Measurements from ENCODE around the gene BPIFB6.

Gene BPIFB6

DNA sequence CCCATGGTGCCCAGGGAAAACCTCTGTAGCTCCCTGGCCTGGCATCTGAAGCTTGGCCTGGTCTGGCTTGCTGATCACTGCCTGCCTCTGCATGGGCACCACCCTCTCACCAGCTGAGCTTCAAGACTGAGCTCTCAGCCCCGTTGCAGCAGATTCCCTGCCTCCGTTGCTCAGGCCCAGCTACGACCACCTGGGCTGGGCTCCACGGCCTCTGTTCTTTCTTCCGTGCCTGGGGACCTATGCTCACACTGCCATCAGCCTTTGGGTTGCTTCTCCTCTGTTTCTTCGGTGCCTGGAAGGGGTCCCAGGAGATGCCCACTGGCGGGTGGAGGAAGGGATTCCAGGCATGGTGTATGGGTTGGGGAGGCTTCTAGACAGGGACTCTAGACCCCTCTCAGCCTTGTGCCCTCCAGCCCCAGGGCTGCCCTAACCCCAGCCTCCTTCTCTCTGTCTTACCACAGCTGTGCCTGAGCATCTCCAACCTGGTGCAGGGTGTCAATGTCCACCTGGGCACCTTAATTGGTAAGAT, 14.8 kb upstream of the BPIFB6 start:
- no peak for DNase-seq
- Mint-ChIP-seq H3K27me3 (peaks cover 9% of the 10 kb centered on the region), H3K4me1 (peaks cover 3% of the 10 kb centered on the region), H3K4me3 (no peak overlapping the region), H3K27ac (peak overlapping the region; percentile 35), H3K36me3 (no peaks in the 10 kb centered on the region), H3K9me3 (no peaks in the 10 kb centered on the region)
- CTCF ChIA-PET: interaction anchor here (0.8 kb wide), 1 partner anchor 276 kb away, joined by 3 read pairs; no protein-coding TSS in a partner anchor

DNA sequence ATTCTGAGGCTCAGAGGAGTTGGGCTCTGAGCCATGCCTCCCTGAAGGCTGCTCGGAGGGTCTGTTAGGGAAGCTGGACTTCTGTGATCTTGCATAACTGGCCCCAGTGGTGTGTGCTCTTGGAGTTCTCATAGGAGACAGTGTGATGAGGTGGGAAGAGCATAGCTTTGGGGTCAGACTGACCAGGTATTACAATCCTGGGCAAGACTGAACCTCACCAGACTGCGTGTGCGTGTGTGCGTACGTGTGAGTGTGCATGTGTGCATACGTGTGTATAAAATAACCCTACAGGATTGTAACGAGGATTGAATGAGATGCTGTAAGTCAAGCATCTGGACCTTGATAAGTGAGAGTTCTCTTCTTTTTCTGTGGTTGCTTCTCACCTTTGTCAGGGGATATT, 13.9 kb upstream of the BPIFB6 start:
- DNase-seq: no peak
- no peak overlapping the region for H3K4me3 Mint-ChIP-seq
- peaks cover 9% of the 10 kb centered on the region for H3K27me3 Mint-ChIP-seq
- no peaks in the 10 kb centered on the region for H3K36me3 Mint-ChIP-seq
- CTCF ChIA-PET: interaction anchor here (0.8 kb wide), 1 partner anchor 275 kb away, joined by 3 read pairs; no protein-coding TSS in a partner anchor
- H3K4me1 Mint-ChIP-seq: peaks cover 3% of the 10 kb centered on the region
- no peak overlapping the region for H3K27ac Mint-ChIP-seq
- no peaks in the 10 kb centered on the region for H3K9me3 Mint-ChIP-seq

DNA sequence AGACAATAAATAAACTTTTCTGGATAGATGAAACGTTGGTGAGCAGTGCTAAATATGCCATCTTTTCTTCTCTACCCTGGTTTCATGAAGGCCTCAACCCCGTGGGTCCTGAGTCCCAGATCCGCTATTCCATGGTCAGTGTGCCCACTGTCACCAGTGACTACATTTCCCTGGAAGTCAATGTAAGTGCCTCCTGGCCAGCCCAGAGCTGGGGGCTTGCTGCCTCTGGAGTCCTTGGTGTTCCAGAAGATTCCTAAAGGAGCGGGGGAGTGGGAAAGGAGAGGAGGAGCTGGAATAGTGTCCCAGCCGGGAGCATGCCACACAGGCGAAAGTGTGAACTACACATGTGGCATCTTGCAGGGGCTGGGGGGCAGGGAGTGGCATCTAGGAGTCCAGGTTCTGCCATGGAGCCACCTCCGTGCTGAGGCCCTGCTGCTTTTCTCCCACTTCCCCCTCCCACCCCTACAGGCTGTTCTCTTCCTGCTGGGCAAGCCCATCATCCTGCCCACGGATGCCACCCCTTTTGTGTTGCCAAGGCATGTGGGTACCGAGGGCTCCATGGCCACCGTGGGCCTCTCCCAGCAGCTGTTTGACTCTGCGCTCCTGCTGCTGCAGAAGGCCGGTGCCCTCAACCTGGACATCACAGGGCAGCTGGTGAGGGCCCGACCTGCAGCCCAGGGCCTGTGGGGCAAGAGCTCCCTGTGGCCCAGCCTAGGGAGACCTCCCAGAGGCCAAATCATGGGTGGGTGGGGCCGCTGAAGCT, 13.1 kb upstream of the BPIFB6 start:
- H3K4me3 Mint-ChIP-seq: no peak overlapping the region
- CTCF ChIA-PET: no interaction called here

DNA sequence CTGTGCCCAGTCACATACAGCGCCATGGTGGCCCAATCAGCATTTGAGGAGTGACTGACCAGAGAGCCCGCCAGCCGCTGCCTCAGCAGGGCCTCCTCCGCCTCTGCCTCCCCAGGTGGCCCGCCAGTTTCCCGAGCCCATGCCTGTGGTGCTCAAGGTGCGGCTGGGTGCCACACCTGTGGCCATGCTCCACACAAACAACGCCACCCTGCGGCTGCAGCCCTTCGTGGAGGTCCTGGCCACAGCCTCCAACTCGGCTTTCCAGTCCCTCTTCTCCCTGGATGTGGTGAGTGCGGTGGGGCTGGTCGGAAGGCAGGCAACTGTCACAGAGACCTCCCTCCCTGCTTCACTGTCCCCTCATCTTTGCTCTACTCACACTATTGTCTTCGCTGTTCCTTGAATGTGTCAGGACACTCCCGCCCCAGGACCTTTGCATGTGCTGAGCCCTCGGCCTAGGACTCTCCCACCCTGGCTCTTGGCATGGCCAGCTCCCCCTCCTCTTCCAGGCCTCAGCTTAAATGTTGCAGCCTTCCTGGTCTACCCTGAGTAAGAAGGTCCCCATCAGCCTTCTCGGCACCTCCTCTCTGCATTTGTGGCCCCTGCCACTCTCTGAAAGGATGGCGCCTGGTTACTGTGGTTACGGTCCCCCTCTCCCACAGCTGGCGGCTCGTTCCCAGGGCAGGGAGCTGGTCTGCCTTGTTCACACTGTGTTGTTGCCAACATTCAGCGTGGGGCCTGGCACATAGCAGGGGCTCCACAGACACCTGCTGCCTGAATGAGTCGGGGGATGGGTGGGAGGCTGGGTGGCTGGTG, 11.8 kb upstream of the BPIFB6 start:
- no peak overlapping the region for H3K27ac Mint-ChIP-seq
- no peaks in the 10 kb centered on the region for H3K9me3 Mint-ChIP-seq
- H3K4me1 Mint-ChIP-seq: peaks cover 3% of the 10 kb centered on the region
- H3K36me3 Mint-ChIP-seq: no peaks in the 10 kb centered on the region
- DNase-seq: no peak
- peaks cover 9% of the 10 kb centered on the region for H3K27me3 Mint-ChIP-seq
- no peak overlapping the region for H3K4me3 Mint-ChIP-seq
- CTCF ChIA-PET: no interaction called here

More for the DNA sequence above, 13.1 kb upstream of the BPIFB6 start:
- Mint-ChIP-seq H3K27ac (no peak overlapping the region), H3K9me3 (no peaks in the 10 kb centered on the region), H3K4me1 (peaks cover 3% of the 10 kb centered on the region), H3K36me3 (no peaks in the 10 kb centered on the region), H3K27me3 (peaks cover 9% of the 10 kb centered on the region)
- no peak for DNase-seq

DNA sequence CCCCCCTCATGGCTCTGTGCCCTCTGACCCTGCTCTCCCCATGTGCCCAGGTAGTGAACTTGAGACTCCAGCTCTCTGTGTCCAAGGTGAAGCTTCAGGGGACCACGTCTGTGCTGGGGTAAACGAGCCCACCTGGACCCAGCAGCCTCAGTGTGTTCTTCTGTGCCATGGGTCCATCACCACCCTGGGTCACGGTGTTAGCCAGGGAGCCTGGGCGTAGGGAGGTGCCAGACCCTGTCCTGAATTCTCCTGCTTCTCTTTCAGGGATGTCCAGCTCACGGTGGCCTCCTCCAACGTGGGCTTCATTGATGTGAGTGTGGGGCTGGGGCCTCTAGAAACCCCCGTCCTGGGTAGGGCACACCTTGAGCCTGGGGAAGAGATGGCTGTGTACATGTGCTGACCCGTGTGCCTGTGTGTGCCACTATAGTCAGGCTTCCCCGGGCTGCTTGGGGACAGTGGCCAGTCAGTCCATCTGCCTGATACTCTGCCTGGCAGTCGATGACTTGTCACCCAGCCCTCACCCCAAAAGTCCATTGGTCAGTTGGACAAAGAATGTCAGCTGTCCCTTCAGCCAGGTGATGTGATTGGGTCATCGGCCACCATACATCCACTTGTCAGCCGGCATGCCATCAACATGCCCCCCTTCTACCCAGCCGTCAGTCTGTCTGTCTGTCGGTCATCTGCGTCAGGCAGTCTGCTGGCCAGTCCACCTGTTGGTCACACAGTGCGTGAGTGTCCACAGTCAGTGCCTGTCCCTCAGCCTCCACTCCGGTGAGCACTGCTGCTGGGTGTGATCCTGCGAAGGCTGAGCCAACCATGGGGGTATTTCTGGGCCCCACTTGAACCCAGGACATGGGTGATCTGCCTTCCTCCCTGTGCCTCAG, 10.9 kb upstream of the BPIFB6 start:
- no peak for DNase-seq
- Mint-ChIP-seq H3K27me3 (peaks cover 7% of the 10 kb centered on the region), H3K36me3 (no peaks in the 10 kb centered on the region), H3K27ac (no peak overlapping the region), H3K4me1 (peaks cover 3% of the 10 kb centered on the region), H3K4me3 (no peak overlapping the region), H3K9me3 (no peaks in the 10 kb centered on the region)
- CTCF ChIA-PET: no interaction called here

DNA sequence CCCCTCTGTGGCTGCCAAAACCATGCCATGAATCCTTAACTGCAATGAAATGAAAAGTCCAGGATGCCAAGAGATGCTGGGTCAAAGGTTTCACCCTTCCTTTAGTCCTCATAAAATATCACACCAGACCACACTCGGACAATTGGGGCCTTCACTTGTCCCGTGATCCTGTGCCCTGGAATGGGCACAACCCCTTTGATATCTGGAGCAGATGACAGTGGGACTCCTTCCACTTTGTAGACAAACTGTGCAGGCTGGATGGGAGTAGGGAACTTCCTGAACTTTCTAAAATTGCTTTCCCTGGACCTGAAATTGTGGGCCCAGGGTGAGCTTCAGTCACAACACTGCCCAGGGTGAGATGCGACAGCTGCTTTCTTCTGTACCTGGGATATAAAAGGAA, 9.6 kb upstream of the BPIFB6 start:
- Mint-ChIP-seq H3K27ac (no peak overlapping the region), H3K9me3 (no peaks in the 10 kb centered on the region), H3K4me1 (no peaks in the 10 kb centered on the region), H3K27me3 (no peaks in the 10 kb centered on the region), H3K4me3 (no peak overlapping the region), H3K36me3 (no peaks in the 10 kb centered on the region)
- CTCF ChIA-PET: no interaction called here
- DNase-seq: no peak

DNA sequence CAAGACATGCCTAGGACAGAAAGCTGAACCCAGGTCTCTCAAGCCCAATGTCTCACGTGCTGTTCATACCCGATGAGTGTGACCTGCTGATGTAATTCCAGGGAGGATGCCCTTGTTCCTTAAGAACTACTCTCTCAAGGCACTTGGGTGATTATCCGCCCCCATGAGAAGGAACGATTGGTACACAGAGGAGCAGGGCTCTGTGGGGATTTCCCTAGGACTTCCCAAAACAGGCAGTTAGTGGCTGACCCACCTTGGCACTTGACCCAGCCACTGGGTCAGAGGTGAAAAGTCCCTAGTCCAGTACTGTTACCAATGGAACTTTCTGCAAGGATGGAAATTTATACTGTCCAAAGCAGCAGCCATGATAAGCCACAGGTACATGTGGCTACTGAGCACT, 9.2 kb upstream of the BPIFB6 start:
- no peaks in the 10 kb centered on the region for H3K4me1 Mint-ChIP-seq
- H3K36me3 Mint-ChIP-seq: no peaks in the 10 kb centered on the region
- no peaks in the 10 kb centered on the region for H3K27me3 Mint-ChIP-seq
- H3K4me3 Mint-ChIP-seq: no peak overlapping the region
- no peaks in the 10 kb centered on the region for H3K9me3 Mint-ChIP-seq
- CTCF ChIA-PET: no interaction called here
- H3K27ac Mint-ChIP-seq: no peak overlapping the region
- DNase-seq: no peak

DNA sequence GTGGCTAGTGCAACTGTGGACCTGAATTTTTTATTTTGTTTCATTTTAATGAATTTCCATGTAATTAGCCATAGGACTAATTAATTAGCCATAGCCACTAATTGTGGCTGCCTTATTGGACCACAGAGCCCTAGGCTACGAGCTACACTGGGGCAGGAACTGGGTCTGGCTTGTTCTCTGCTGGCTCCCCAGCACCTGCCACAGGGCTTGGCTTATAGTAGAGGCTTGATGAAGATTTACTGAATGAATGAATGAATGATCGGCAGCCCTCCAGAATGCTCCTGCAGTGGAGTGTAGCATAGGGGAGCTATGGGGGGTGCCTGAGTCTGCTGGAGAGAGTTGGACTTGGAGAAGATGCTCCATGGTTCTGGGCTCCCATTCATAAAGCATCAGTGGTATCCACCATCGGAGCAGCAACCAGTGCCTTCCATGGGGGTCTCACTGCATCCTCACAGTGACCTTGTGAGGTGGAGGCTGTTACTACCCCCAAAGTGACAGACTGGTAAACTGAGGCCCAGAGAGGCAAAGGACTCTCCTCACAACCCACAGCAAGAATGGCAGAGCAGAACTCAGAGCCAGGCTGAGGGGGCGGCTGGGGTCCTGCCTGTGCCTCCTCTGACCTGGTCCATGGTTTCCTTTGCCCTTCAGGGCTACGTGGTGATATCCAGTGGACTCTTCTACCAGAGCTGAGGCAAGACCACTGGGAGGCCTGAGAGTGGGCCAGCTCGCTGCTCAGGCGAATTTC, 8.6 kb upstream of the BPIFB6 start:
- Mint-ChIP-seq H3K27me3 (no peaks in the 10 kb centered on the region), H3K27ac (no peak overlapping the region), H3K9me3 (no peaks in the 10 kb centered on the region), H3K36me3 (no peaks in the 10 kb centered on the region), H3K4me3 (no peak overlapping the region), H3K4me1 (no peaks in the 10 kb centered on the region)
- no peak for DNase-seq
- CTCF ChIA-PET: no interaction called here

DNA sequence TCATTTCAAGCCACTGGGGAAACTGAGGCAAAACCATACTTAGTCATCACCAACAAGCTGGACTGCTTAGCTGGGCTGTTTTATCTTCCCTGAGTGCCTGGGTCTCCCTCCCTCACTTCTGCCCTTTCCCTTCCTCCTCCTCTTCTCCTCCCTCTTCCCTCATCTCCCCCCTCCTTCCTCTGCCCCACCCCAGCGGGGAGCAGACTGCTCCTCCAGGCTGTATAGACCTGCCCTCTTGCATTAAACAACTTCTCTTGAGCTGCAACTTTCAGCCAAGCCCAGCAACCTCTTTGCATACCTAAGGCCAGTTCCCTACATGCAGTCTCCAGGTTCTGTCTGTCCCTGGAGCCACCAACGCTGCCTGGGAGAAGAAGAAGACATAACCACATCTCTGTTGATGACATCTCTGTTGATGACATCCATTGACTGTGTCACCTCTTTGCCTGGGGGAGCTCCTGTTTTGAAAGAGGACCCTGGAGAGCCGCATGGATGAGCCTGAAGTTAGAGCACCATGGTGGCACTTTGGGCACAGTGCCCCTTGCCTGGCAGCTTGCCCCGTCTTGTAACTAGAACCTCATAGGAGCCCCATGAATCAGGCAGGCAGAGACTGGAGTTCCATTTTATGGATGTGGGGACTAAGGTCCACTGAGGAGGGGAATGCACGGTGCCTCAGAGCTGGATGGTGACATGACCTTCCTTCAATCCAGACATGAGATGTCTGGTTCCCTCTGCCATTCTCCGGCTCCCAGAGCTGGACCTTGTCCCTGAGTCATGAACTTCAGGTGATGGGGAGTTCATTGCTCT, 7.8 kb upstream of the BPIFB6 start:
- CTCF ChIA-PET: no interaction called here
- Mint-ChIP-seq H3K27me3 (no peaks in the 10 kb centered on the region), H3K27ac (no peak overlapping the region), H3K9me3 (no peaks in the 10 kb centered on the region), H3K4me1 (no peaks in the 10 kb centered on the region), H3K36me3 (no peaks in the 10 kb centered on the region), H3K4me3 (no peak overlapping the region)
- DNase-seq: no peak

DNA sequence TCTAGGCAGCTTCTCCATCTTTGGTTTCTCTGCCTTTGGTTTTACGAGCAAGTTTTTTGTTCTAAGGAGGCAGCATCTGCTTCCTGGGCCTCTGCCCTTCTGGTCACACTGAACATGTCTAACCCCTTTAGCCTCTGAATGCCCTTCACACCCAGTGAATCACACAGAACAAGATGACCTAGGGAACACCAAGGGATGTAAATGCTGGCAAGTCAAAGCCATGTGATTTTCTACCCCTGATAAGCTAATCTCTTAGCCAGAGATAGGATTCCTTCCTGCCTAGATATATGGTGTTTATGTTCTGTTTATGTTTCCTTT, 7.2 kb upstream of the BPIFB6 start:
- H3K27ac Mint-ChIP-seq: no peak overlapping the region
- H3K36me3 Mint-ChIP-seq: no peaks in the 10 kb centered on the region

DNA sequence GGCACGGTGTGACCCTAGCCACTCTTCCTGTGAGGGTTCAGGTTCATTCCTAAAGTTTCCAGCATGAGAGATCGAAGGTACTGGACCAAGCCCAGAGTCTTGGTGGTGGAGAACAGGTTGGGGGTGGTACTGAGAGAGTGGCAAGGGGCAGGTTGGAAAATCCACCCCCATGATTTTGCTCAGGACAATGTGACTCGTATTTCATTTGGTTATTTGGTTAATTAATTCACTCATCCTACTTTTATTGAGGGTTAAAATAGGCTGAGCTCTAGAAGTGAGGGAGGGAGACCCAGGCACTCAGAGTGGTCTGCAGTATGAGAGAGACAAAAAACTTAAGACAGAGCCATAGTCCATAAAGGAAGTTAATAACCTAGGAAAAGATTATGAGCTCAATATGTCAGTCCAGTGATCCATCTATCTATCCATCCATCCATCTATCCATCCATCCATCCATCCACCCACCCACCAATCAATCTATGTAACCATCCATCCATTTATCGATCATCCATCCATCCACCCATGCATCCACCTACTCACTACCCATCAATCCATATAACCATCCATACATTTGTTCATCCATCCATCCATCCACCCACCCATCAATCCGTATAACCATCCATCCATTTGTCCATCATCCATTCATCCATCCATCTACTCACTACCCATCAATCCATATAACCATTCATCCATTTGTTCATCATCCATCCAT, 6.7 kb upstream of the BPIFB6 start:
- Mint-ChIP-seq H3K27me3 (no peaks in the 10 kb centered on the region), H3K9me3 (no peaks in the 10 kb centered on the region), H3K27ac (no peak overlapping the region), H3K36me3 (no peaks in the 10 kb centered on the region), H3K4me3 (no peak overlapping the region), H3K4me1 (no peaks in the 10 kb centered on the region)
- DNase-seq: no peak
- CTCF ChIA-PET: no interaction called here

More for the DNA sequence above, 7.2 kb upstream of the BPIFB6 start:
- H3K9me3 Mint-ChIP-seq: no peaks in the 10 kb centered on the region
- CTCF ChIA-PET: no interaction called here
- DNase-seq: no peak
- no peaks in the 10 kb centered on the region for H3K27me3 Mint-ChIP-seq
- H3K4me3 Mint-ChIP-seq: no peak overlapping the region
- no peaks in the 10 kb centered on the region for H3K4me1 Mint-ChIP-seq

DNA sequence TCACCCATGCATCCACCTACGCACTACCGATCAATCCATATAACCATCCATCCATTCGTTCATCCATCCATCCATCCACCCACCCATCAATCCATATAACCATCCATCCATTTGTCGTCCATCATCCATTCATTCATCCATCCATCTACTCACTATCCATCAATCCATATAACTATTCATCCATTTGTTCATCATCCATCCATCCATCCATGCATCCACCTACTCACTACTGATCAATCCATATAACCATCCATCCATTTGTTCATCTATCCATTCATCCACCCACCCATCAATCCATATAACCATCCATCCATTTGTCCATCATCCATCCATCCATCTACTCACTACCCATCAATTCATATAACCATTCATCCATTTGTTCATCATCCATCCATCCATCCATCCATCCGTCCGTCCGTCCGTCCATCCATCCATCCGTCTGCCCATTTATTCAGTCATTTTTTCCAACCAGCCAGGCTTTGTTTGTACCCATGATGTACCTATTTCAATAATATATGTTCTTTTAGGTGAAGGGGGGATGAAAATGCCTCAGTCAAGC, 6.1 kb upstream of the BPIFB6 start:
- H3K36me3 Mint-ChIP-seq: no peaks in the 10 kb centered on the region
- H3K4me3 Mint-ChIP-seq: no peak overlapping the region
- CTCF ChIA-PET: no interaction called here
- H3K4me1 Mint-ChIP-seq: no peaks in the 10 kb centered on the region
- H3K9me3 Mint-ChIP-seq: no peaks in the 10 kb centered on the region
- no peak for DNase-seq
- H3K27me3 Mint-ChIP-seq: no peaks in the 10 kb centered on the region
- H3K27ac Mint-ChIP-seq: no peak overlapping the region

All from activated naive CD4-positive, alpha-beta T cell treated with anti-CD3 and anti-CD28 coated beads, Interleukin-2, amount 10 ng/mL, durations not matched to agents 7 days and 5 days (primary cell).